SH-SY5Y (cell line): ENCODE measurements around the gene CD44.

Source experiments
- GATA2 ChIP-seq: IDR thresholded peaks from 2 replicates; pipeline ENCODE4 v1.6.1; 2011; ENCODE audit warnings: mild to moderate bottlenecking, low read depth, low read length
- GATA3 ChIP-seq: IDR thresholded peaks from 2 replicates; pipeline ENCODE4 v1.6.1; 2011; ENCODE audit warnings: low read depth, mild to moderate bottlenecking, low read length, moderate library complexity

DNA sequence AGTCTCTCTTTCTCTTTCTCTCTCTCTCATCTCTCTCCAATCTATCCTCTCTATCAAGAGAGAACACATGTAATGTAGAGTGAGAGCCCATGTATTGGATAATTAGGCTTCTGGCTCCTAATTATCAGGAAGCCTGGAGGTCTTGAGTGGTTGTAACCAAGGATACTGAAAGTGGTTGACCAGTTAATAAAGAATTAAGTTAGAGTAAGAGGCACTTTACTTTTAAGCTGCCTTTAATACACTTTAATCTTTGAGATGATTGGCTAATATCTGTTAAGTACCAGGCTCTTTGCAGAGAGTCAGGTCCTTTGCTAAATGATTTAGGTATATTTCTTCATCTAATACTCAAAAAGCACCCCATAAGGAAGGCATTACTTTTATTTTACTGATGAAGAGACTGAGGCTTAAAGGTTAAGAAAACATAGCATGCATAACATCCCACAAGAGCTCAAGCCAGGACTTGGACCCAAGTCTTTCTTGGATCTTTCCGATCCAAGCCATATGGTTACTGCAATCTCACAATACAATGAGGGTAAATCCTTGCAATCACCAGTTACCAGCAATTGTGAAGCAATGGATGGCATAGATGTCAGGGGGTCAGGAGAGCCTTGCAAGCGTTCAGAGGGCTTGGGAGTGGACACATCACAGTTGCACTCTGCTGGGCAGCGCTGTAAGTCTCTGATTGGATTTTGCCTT is 22.1 kb downstream of the CD44 start:
- TF ChIP-seq GATA3 (no peak), GATA2 (no peak; the same call in 1 of the 2 replicates)
